ENCODE results near the gene RAP1GDS1. TPM values are rescaled to one million over a fixed set of nuclear protein-coding genes. Genes with fewer than 3 reads are reported as not detected.
"Not testable (repeated sequence)": the region's sequence is repeated elsewhere in the genome, so short reads cannot be mapped to it uniquely, and the experiment has no call there.

Gene RAP1GDS1
- total RNA-seq, 1 donor from 2014 or later, result 67.8 TPM

DNA sequence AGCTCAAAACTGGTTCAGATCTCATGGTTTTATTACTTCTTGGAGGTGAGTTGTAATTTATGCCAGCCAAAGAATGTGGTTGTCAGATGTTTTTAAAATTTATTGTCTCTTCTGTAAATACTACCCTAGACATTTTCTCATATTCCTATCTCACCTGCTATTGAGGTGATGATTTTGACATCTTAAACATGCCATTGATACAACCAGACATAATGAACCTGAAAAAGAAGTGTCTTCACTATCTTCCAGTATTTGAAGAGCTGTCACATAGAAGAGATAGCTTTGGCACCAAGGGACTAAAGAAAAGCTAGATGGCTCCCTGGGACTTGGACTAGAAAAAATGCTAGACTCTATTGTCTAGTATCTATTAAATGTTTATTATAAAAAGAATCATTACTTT, 155.7 kb downstream of the RAP1GDS1 start:
- Mint-ChIP-seq H3K4me1 (ENCODE audit: unreplicated experiment) (no peaks in the 10 kb centered on the region), H3K4me3 (ENCODE audit: unreplicated experiment) (no peak overlapping the region), H3K36me3 (ENCODE audit: low read depth, unreplicated experiment) (peaks cover 27% of the 10 kb centered on the region), H3K27me3 (ENCODE audit: unreplicated experiment) (no peaks in the 10 kb centered on the region), H3K27ac (ENCODE audit: unreplicated experiment) (no peak overlapping the region), H3K9me3 (ENCODE audit: unreplicated experiment) (peaks cover 5% of the 10 kb centered on the region)
- DNase-seq (ENCODE audit: low spot score), result no peak
- TF ChIP-seq CTCF (IDR thresholded peaks at IDR 0.05; ENCODE audit: unreplicated experiment), result no peak

DNA sequence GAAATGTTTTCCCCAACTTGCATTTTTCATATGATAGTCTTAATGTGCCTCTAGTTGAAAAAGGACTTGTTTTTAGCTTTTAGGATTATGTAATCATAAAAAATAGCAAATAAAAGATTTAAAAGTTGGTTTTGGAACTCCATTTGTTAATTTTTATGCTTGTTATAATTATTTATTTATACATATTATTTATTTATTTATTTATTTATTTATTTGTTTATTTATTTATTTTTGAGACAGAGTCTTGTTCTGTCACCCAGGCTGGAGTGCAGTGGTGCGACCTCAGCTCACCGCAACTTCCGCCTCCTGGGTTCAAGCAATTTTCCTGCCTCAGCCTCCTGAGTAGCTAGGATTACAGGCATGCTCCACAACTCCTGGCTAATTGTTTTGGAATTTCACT, 159.0 kb downstream of the RAP1GDS1 start:
- H3K4me3 Mint-ChIP-seq (ENCODE audit: unreplicated experiment); H3K9me3 Mint-ChIP-seq (ENCODE audit: unreplicated experiment); H3K27ac Mint-ChIP-seq (ENCODE audit: unreplicated experiment); DNase-seq (ENCODE audit: low spot score); H3K27me3 Mint-ChIP-seq (ENCODE audit: unreplicated experiment); H3K4me1 Mint-ChIP-seq (ENCODE audit: unreplicated experiment): not testable (repeated sequence)
- peaks cover 43% of the 10 kb centered on the region for H3K36me3 Mint-ChIP-seq (ENCODE audit: low read depth, unreplicated experiment)

- TF ChIP-seq CTCF (IDR thresholded peaks at IDR 0.05; ENCODE audit: unreplicated experiment), result no peak
- Mint-ChIP-seq H3K4me1 (ENCODE audit: unreplicated experiment) (no peaks in the 10 kb centered on the region), H3K9me3 (ENCODE audit: unreplicated experiment) (no peaks in the 10 kb centered on the region), H3K27me3 (ENCODE audit: unreplicated experiment) (no peaks in the 10 kb centered on the region), H3K27ac (ENCODE audit: unreplicated experiment) (no peak overlapping the region), H3K36me3 (ENCODE audit: low read depth, unreplicated experiment) (peaks cover 46% of the 10 kb centered on the region), H3K4me3 (ENCODE audit: unreplicated experiment) (no peak overlapping the region)
- no peak for DNase-seq (ENCODE audit: low spot score)
Observed at GRCh38 chr4:98421111-98421510, 159.9 kb downstream of the RAP1GDS1 start.

DNA sequence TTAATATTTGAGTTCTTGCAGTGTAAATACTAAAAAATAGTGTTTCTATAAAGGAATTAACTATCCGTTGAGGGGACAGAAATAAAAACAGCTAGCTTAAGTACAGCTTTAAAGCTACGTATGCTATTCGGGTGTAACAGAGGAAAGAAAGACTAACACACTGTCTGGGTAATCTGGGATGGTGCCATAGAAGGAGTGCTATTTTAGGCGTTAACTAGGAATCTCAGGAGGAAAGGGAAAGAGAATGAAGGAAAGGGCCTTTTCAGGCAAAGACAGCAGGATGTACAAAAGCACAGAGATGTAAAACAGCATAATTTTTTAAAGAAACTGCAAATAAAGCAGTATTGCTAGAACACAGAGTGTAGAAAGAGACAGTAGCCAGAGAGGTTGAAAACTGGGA, 161.8 kb downstream of the RAP1GDS1 start:
- no peak overlapping the region for H3K27ac Mint-ChIP-seq (ENCODE audit: unreplicated experiment)
- H3K36me3 Mint-ChIP-seq (ENCODE audit: low read depth, unreplicated experiment), result peaks cover 47% of the 10 kb centered on the region
- H3K9me3 Mint-ChIP-seq (ENCODE audit: unreplicated experiment), result no peaks in the 10 kb centered on the region
- no peak for DNase-seq (ENCODE audit: low spot score)
- H3K27me3 Mint-ChIP-seq (ENCODE audit: unreplicated experiment), result no peaks in the 10 kb centered on the region
- no peak overlapping the region for H3K4me3 Mint-ChIP-seq (ENCODE audit: unreplicated experiment)
- no peak for TF ChIP-seq CTCF (IDR thresholded peaks at IDR 0.05; ENCODE audit: unreplicated experiment)
- no peaks in the 10 kb centered on the region for H3K4me1 Mint-ChIP-seq (ENCODE audit: unreplicated experiment)

DNA sequence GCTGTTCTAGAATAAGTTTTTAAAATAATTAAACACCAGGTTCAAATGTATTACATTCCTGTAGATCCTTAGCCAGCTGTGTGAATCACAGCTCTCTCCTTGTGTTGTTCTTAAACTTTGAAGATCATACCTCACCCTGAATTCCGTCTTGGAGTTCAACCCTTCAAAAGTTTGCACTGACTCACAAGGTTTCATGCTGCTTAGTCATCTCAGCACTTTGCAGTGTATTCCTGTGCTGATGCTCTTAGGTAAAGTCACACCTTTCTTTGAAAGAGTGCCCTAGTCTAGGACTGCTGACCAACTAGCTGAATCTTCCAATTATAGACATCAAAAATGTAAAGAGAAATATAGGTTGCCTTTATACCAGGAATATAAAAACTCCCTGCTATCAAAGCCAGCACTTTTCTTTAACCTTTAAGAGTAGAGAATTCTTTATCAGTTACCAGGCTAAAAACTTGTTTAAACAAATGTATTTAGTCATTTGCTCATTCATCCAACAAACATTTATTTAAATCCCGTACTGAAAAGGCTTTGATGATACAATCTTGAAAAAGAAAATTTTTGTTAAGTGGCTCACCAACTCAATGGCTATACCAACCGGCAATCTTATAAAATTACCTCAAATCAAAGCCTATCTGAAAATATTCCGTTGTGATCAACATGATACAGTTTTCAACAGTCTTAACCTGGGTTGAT, 169.7 kb downstream of the RAP1GDS1 start:
- no peaks in the 10 kb centered on the region for H3K4me1 Mint-ChIP-seq (ENCODE audit: unreplicated experiment)
- H3K9me3 Mint-ChIP-seq (ENCODE audit: unreplicated experiment), result no peaks in the 10 kb centered on the region
- no peak overlapping the region for H3K4me3 Mint-ChIP-seq (ENCODE audit: unreplicated experiment)
- H3K36me3 Mint-ChIP-seq (ENCODE audit: low read depth, unreplicated experiment), result peaks cover 12% of the 10 kb centered on the region
- TF ChIP-seq CTCF (IDR thresholded peaks at IDR 0.05; ENCODE audit: unreplicated experiment), result no peak
- no peak for DNase-seq (ENCODE audit: low spot score)
- no peak overlapping the region for H3K27ac Mint-ChIP-seq (ENCODE audit: unreplicated experiment)
- no peaks in the 10 kb centered on the region for H3K27me3 Mint-ChIP-seq (ENCODE audit: unreplicated experiment)
